Measurements from ENCODE around the gene P4HA2. TPM values are rescaled to one million over a fixed set of nuclear protein-coding genes. Genes with fewer than 3 reads are reported as not detected.

Gene P4HA2
- total and polyA plus RNA-seq, 2 of the 8 experiments (the other 6 are each of a cell fraction or from before 2014, with no cell fraction given): 7.4 to 9.3 TPM

DNA sequence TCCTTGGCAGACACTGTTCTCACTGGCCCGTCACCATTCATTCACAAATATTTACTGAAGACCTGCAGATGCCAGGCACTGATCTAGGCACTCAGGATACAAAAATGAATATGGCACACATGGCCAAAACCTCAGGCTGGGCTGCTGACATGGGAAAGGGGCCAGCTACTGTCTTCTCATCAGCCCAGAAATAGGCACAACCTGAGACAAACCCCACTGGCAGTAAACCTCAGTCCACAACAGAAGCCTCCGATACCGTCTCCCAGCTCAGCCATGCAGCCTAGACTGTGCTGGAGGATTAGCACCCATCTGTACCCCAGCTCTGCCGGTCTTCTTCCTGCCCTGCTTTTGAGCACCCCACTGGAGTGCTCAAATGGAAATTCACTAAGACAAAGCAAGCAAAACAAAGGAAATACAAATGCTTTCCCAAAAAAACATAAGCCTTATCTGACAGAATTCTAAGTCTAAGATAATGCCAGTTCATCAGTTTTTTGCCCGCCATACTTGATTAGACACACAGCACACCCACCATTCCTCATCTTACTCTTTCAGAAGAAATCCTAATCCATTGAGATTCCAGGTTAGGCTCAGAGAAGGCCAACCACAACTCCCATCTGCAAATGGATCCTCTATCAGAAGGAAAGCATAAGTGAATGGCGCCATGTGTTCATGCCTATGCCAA is 8.2 kb downstream of the P4HA2 start (continued):
- TF ChIP-seq, protein P1, sequence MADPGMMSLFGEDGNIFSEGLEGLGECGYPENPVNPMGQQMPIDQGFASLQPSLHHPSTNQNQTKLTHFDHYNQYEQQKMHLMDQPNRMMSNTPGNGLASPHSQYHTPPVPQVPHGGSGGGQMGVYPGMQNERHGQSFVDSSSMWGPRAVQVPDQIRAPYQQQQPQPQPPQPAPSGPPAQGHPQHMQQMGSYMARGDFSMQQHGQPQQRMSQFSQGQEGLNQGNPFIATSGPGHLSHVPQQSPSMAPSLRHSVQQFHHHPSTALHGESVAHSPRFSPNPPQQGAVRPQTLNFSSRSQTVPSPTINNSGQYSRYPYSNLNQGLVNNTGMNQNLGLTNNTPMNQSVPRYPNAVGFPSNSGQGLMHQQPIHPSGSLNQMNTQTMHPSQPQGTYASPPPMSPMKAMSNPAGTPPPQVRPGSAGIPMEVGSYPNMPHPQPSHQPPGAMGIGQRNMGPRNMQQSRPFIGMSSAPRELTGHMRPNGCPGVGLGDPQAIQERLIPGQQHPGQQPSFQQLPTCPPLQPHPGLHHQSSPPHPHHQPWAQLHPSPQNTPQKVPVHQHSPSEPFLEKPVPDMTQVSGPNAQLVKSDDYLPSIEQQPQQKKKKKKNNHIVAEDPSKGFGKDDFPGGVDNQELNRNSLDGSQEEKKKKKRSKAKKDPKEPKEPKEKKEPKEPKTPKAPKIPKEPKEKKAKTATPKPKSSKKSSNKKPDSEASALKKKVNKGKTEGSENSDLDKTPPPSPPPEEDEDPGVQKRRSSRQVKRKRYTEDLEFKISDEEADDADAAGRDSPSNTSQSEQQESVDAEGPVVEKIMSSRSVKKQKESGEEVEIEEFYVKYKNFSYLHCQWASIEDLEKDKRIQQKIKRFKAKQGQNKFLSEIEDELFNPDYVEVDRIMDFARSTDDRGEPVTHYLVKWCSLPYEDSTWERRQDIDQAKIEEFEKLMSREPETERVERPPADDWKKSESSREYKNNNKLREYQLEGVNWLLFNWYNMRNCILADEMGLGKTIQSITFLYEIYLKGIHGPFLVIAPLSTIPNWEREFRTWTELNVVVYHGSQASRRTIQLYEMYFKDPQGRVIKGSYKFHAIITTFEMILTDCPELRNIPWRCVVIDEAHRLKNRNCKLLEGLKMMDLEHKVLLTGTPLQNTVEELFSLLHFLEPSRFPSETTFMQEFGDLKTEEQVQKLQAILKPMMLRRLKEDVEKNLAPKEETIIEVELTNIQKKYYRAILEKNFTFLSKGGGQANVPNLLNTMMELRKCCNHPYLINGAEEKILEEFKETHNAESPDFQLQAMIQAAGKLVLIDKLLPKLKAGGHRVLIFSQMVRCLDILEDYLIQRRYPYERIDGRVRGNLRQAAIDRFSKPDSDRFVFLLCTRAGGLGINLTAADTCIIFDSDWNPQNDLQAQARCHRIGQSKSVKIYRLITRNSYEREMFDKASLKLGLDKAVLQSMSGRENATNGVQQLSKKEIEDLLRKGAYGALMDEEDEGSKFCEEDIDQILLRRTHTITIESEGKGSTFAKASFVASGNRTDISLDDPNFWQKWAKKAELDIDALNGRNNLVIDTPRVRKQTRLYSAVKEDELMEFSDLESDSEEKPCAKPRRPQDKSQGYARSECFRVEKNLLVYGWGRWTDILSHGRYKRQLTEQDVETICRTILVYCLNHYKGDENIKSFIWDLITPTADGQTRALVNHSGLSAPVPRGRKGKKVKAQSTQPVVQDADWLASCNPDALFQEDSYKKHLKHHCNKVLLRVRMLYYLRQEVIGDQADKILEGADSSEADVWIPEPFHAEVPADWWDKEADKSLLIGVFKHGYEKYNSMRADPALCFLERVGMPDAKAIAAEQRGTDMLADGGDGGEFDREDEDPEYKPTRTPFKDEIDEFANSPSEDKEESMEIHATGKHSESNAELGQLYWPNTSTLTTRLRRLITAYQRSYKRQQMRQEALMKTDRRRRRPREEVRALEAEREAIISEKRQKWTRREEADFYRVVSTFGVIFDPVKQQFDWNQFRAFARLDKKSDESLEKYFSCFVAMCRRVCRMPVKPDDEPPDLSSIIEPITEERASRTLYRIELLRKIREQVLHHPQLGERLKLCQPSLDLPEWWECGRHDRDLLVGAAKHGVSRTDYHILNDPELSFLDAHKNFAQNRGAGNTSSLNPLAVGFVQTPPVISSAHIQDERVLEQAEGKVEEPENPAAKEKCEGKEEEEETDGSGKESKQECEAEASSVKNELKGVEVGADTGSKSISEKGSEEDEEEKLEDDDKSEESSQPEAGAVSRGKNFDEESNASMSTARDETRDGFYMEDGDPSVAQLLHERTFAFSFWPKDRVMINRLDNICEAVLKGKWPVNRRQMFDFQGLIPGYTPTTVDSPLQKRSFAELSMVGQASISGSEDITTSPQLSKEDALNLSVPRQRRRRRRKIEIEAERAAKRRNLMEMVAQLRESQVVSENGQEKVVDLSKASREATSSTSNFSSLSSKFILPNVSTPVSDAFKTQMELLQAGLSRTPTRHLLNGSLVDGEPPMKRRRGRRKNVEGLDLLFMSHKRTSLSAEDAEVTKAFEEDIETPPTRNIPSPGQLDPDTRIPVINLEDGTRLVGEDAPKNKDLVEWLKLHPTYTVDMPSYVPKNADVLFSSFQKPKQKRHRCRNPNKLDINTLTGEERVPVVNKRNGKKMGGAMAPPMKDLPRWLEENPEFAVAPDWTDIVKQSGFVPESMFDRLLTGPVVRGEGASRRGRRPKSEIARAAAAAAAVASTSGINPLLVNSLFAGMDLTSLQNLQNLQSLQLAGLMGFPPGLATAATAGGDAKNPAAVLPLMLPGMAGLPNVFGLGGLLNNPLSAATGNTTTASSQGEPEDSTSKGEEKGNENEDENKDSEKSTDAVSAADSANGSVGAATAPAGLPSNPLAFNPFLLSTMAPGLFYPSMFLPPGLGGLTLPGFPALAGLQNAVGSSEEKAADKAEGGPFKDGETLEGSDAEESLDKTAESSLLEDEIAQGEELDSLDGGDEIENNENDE (IDR thresholded peaks at IDR 0.05; ENCODE audit: insufficient replicate concordance, low read length): no peak
- TF ChIP-seq BACH1 (IDR thresholded peaks at IDR 0.05; ENCODE audit: low read length) (no peak), RXRA (IDR thresholded peaks at IDR 0.05; ENCODE audit: insufficient read depth, low read depth, low read length) (no peak), FOSL1 (IDR thresholded peaks at IDR 0.05; ENCODE audit: insufficient read depth, low read depth, low read length) (no peak), SP4 (IDR thresholded peaks at IDR 0.05; ENCODE audit: low read length) (no peak), TAF1 (IDR thresholded peaks at IDR 0.05; ENCODE audit: low read depth, low read length) (no peak), CHD1 (IDR thresholded peaks at IDR 0.05; ENCODE audit: low read depth, low read length) (no peak), RBBP5 (IDR thresholded peaks at IDR 0.05; ENCODE audit: borderline replicate concordance, low read depth, low read length) (no peak), SIN3A (conservative IDR thresholded peaks at IDR 0.05 in 1 of 2, IDR thresholded peaks at IDR 0.05 in 1 of 2; ENCODE audit: low read depth in 1 of 2, low read length in 2 of 2) (no peak)
- TF ChIP-seq, protein P2, sequence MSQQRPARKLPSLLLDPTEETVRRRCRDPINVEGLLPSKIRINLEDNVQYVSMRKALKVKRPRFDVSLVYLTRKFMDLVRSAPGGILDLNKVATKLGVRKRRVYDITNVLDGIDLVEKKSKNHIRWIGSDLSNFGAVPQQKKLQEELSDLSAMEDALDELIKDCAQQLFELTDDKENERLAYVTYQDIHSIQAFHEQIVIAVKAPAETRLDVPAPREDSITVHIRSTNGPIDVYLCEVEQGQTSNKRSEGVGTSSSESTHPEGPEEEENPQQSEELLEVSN (IDR thresholded peaks at IDR 0.05): no peak

All from H1 (cell line).